ENCODE data around the gene TMEM8B.
"Not testable (repeated sequence)": the region's sequence is repeated elsewhere in the genome, so short reads cannot be mapped to it uniquely, and the experiment has no call there.

The TMEM8B gene

DNA sequence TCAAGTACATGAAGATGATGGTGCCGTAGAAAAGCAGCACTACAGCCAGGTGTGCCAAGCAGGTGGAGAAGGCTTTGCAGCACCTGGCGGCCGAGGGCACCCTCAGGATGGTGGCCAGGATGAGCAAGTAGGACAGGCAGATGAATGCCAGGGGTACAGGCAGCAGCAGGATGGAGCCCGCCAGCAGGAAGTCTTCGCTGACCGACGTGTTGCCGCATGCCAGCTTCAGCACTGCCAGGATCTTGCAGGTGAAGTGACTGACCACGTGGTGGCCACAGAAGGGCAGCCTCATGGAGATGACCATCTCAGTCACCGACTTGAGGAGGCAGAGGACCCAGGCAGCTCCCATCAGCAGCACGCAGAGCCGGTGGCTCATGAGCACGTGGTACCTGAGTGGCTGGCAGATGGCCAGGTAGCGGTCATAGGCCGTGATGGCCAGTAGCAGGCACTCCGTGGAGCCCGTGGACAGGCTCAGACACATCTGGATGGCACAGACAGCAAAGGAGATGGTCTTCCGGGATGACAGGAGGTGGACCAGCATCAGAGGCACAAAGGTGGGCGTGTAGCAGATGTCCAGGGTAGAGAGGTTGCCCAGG is 40.7 kb downstream of the TMEM8B start:
- no peak for DNase-seq

GRCh38 chr9:35870351-35870923 is 41.4 kb downstream of the TMEM8B start, which contains the start of gene OR13J1:
Gene OR13J1, minus strand, starts transcription at chr9:35870401. Its CDS starts 0 bp downstream, at chr9:35870401.
- DNase-seq, result no peak

- no peak for DNase-seq
Observed at GRCh38 chr9:35871545-35871944, 42.5 kb downstream of the TMEM8B start.

GRCh38 chr9:35872505-35872904 is 43.5 kb downstream of the TMEM8B start:
- no peak for DNase-seq

DNA sequence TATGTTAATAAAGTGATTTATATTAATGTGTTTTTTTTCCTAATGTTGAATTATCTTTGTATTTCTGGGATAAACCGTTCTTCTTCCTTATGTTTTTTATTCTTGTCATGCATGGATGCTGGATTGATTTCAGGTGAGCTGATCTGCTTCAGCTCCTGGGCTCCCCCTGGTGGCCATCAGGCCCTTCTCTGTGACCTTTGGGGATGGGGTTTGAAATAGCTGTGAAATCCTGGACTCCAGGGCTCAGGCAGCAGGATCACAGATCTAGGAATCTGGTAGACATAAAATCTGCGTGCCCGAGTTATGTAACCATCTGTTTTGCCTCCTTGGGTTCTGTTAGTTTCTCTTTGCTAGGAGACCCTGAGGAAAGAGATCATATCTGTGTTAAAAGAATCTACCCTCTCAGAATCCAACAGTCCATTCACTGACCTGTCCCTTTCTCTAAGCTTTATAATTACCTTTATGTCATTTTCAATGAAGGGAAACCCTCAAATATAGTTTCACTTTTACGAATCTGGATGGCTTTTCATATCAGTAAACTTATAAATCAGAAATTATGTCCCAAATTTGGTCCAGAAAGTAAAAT is 53.3 kb downstream of the TMEM8B start:
- DNase-seq, result peak; percentile 92

DNA sequence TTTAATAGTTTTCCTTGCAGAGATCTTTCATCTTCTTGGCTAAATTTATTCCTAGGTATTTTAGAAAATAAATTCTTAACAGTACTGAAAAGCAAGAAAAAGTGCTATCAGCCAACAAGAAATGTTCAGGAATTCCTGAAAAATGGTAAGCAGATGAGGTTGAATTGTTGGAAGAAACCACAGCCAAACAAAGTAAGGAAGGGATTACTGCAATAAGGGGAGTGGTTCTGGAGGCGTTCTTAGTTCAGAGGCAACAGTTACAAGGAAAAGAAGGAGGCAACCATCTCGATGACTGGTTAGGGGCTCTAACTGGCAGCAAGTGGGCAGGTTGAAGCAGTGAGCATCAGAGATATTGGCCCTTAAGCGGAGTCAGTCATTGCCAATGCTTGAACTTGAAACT is 54.0 kb downstream of the TMEM8B start:
- DNase-seq, result no peak

- DNase-seq, result not testable (repeated sequence)
Observed at GRCh38 chr9:35884908-35885307, 55.9 kb downstream of the TMEM8B start.

DNA sequence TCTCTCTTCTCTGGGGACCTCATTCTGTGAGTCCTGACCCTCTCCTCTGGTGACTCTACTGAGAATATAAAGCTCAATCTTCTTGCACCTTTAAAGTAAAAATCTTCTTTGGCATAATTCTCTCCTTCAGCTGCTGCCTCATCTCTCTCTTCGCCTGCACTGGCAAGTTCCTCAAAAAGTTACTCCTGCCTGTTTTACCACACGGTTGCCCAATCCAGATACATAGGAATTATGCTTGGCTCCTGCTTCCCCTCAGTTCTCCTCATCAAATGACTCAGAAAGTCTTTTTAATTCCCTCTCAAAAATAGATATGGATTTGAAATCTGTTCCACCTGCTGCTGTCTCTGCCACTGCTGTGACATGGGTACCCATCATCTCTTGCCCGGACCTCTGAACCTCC is 62.6 kb downstream of the TMEM8B start:
- DNase-seq, result no peak

DNA sequence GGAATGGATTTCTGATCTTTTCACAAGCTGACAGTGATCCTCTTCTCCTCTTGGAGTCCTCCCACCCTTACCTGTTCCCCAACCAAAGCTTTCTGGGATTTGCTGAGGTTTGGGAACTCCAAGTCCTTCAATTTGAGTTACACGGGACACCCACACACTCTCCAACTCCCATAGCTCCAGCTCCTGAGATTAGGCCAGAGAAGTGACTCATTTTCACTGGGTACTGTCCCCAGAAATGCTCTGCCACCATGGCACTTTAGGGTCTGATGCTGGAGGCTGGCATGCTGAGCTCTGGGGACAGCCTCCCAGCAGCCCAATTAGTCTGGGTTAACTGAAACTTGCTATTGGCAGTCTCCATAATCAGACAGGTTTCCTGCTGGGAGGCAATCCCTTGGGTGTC is 63.0 kb downstream of the TMEM8B start:
- DNase-seq, result no peak

DNA sequence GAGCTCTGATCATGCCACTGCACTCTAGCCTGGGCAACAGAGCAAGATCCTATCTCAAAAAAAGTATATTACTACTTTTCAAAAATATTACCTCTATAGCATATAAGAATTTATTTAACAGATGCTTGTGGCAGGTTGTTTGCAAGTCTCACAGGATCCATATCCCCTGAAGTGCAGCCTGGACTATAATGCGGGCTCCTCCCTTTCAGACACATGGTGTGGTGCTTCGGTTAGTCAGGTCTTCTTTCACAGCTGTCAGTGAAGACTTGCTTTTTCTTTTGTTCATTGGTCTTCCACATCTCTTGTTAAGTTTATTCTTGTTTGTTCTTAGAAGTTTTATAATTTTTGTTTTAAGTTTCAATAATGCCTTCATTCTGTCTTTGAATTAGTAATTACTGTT is 67.5 kb downstream of the TMEM8B start:
- no peak for DNase-seq

GRCh38 chr9:35897376-35898099 is 68.5 kb downstream of the TMEM8B start:
- DNase-seq, result not testable (repeated sequence)

DNA sequence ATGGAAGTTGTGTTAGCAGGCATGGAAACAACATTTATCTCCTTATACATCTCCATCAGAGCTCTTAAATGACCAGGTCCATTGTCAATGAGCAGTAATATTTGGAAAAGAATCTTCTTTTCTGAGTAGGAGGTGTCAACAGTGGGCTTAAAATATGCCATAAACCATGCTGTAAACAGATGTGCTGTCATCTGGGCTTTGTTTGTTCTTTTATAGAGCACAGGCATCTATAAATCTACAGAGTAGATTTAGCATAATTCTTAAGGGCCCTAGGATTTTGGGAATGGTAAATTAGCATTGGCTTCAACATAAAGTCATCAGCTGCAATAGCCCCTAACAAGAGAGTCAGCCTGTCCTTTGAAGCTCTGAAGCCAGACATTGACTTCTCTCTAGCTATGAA is 69.3 kb downstream of the TMEM8B start:
- no peak for DNase-seq

DNA sequence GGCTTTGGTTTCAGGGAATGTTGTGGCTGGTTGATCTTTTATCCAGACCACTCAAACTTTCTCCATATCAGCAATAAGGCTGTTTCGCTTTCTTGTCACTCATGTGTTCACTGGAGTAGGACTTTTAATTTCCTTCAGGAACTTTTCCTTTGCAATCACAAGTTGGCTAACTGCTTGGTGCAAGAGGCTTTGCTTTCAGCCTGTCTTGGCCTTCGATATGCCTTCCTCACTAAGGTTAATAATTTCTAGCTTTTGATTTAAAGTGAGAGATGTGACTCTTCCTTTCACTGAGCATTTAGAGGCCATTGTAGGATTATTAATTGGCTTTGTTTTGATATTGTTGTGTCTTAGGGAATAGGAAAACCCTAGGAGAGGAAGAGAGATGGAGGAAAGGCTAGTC is 70.0 kb downstream of the TMEM8B start:
- no peak for DNase-seq

DNA sequence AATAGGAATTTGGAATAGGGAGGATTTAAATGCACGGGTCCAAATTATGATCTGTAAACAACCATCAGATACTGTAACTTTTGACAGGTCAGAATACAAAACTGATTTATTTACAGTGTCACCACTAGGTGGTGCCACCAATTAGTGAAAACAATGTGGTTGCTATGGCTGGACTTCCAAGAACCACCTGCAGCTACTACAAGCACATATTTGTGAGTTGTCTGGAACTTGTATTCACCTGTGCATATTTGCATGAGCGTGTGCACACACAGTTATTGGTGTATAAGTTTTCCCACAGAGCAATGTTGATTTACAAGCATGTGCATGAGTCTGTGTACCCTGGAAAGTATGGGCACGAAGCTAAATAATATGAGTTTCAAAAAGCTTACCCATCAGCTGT is 74.0 kb downstream of the TMEM8B start:
- DNase-seq, result peak; percentile 60

DNA sequence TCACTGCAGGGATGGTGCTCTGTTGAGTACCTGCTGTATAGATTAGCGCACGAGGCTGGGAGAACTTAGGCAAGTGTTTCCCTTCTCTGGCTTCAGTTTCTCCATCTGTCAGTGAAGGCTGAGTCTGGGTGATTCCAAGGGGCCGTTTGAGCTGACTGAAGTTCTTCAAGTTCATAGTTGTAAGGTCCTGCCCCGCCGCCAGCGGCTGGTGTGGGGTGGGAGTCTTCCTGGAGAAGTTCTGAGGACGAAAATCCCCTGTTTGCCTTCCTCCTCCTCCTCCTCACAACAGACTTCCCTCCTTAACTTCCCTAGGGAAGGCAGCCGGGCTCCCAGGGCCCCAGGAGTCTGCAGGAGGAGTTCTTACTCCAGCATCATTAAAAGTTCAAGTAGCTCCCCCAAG is 75.3 kb downstream of the TMEM8B start:
- no peak for DNase-seq

GRCh38 chr9:35905051-35905781 is 76.2 kb downstream of the TMEM8B start:
- no peak for DNase-seq

GRCh38 chr9:35905912-35906679 is 77.1 kb downstream of the TMEM8B start, which contains the start of gene HRCT1:
Gene HRCT1, plus strand, starts transcription at chr9:35906202. Its CDS starts 86 bp downstream, at chr9:35906288.
- DNase-seq, result no peak

DNA sequence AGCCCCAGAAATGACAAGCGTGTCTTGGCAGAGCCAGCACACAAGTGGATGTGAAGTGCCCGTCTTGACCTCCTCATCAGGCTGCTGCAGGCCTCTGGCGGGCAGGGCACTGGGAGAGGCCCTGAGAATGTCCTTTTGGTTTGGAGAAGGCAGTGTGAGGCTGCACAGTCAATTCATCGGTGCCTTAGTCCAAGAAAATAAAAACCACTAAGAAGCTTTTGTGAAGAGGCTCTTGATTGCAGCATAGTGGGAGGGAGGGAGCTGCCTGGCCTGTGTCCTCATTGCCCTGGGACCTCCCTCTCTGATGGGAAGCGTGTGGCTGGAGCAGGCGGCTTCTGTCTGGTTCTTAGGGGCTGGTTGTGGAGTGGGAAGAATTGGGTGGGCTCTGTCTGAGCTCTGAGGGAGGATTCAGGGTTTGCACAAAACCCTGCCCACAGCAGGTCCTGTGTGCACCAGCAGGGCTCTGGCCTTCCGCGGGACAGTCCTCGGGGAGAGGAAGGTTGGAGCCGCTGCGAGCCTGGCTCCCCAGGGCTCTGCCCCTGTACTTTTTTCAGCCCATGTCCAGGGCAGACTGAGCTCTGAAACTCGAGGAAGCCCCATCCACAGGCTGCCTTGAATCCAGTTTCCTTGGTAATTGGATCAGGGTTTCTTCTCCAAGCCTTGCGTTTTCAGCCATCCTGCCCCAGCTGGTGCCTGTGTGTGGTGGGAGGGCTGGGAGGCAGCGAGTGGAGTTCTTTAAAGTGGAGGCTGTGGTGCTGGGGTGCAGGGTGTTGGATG is 78.1 kb downstream of the TMEM8B start:
- DNase-seq, result no peak

DNA sequence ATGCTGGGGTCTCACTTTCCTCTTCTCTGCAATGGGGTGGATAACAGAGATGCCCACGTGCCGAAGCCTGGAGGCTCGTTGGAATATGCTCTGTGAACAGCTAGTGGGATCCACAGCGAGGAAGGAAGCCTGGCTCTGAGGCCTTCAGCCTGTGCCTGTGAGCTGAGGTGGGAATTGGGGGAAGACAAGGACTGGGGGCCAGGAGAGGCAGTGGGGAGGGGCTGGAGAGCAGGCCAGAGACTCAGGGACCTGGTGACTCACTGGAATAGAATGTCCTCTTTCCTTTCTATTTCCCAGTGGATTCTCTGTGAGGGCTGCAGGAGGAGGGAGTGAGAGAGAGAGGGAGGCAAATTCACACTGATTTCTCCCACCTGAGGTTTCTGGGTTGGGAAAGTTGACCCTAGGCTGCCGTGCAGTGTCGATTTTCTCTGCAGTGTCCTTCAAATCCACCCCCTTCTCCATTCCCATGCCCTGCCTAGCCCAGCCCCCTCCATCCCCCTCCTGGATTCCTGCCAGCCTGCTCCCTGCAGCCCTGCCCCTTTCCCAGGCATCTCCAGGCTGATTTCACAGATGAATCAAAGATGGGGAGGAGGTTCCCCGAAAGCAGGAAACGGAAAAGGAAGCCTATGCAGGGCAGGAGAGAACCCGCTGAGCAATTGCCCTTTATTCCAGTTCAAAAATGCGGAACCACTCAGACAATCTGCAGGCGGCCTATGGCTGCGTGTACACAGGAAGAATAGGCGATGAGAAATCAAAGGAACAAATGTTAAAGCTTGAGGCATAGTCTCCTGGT is 78.9 kb downstream of the TMEM8B start:
- peak; percentile 51 for DNase-seq

- no peak for DNase-seq
Observed at GRCh38 chr9:35908504-35909125, 79.6 kb downstream of the TMEM8B start.
